Rectal smooth muscle tissue (tissue), 1 donor: ENCODE data around the gene PRKCE.

Source experiments
- H3K27ac ChIP-seq: one replicate; pipeline ENCODE4 v1.7.0; 2013; ENCODE audit warnings: low read depth, low read length, inconsistent platforms
- H3K27me3 ChIP-seq: one replicate; pipeline ENCODE4 v1.7.0; 2013; ENCODE audit warnings: low read length; ENCODE audit not compliant: control insufficient read depth, insufficient read depth
- H3K36me3 ChIP-seq: one replicate; pipeline ENCODE4 v1.7.0; 2013; ENCODE audit warnings: low read length; ENCODE audit not compliant: control insufficient read depth, insufficient read depth
- H3K4me1 ChIP-seq: one replicate; pipeline ENCODE4 v1.7.0; 2013; ENCODE audit warnings: low read length; ENCODE audit not compliant: control insufficient read depth, insufficient read depth
- H3K4me3 ChIP-seq: one replicate; pipeline ENCODE4 v1.7.0; 2013; ENCODE audit warnings: low read length
- H3K9ac ChIP-seq: one replicate; pipeline ENCODE4 v1.7.0; 2013; ENCODE audit warnings: low read length

PRKCE gene

DNA sequence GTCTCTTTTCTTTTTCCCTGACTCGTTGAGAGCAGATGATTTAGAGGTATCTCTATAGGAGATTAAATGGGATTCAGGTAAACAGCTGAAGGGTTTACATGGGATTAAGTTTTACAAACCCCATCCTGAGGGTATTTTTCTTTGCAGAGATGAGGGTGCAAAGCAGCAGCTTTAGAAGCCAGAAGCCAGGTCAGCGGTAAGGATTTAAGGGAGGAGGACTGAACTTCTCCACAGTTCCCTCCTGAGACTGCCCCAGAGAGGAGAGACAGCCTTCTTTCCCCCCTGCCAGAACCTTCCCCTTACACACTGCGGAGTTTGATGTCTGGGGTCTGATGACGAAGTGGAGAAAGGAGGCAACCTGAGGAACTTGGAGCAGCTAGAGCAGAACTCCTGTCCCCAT is 220.1 kb downstream of the PRKCE start:
- no peak overlapping the region for H3K9ac ChIP-seq
- no peak overlapping the region for H3K27ac ChIP-seq
- H3K36me3 ChIP-seq = no peaks in the 10 kb centered on the region
- H3K27me3 ChIP-seq = no peaks in the 10 kb centered on the region
- peaks cover 13% of the 10 kb centered on the region for H3K4me1 ChIP-seq
- no peak overlapping the region for H3K4me3 ChIP-seq

DNA sequence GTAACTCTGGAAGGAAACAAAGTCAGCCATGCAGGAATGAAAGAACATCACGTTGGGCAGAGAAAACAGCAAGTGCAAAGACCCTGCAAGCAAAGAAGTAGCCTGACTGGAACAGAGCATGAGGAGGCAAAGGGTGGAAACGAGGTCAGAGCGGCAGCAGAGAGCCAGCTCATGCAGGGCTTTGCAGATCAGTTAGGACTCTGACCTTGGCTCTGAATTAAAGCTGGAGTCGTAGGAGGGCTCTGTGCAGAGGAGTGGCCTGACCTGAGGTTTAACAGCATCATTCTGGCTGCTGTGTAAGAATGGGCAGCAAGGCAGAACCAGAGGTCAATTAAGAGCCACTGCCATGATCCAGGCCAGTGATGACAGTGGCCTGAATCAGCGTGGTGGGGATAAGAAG is 220.7 kb downstream of the PRKCE start:
- Histone ChIP-seq H3K4me1 (peaks cover 13% of the 10 kb centered on the region), H3K27ac (no peak overlapping the region), H3K9ac (no peak overlapping the region)

DNA sequence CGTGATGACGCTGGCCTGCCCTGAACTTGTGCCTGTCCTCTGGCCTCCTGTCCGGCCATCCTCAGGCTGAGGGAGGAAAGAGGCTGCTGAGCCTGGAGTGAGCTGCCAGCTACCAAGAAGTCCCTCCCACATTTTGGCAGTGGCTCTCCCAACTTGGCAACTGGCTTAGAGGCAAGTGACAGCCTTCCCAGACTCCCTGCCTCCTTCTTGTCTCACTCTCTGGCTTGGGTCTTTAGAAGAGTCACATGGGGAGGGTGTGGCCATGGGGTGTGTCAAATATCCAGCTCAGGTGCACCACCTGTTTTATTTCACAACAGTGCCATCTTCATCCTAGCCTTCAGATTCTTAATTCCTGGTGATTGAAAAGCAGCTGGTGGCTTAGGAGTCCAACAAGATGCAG is 222.9 kb downstream of the PRKCE start:
- Histone ChIP-seq H3K27me3 (no peaks in the 10 kb centered on the region), H3K9ac (no peak overlapping the region), H3K36me3 (no peaks in the 10 kb centered on the region), H3K4me1 (peaks cover 16% of the 10 kb centered on the region), H3K27ac (no peak overlapping the region), H3K4me3 (no peak overlapping the region)

More for the DNA sequence above, 220.7 kb downstream of the PRKCE start:
- H3K36me3 ChIP-seq = no peaks in the 10 kb centered on the region
- no peaks in the 10 kb centered on the region for H3K27me3 ChIP-seq
- no peak overlapping the region for H3K4me3 ChIP-seq

DNA sequence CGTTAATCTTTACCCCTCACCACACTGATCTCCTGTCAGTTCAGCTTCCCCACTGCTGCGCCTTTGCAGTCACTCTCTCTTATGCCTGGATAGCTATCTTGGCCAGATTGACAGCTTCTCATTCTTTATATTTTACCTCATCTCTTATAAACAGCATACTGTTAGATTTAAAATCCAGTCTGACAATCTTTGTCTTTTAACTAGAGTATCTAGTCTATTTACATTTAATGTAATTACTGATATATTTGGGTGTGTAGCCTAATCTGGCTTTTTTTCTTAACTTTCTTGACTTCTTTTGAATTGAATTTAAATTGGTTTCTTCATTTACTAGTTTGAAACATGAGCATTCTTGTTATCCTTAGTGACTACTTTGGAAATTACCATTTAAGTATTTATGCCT is 225.1 kb downstream of the PRKCE start:
- Histone ChIP-seq H3K27me3 (no peaks in the 10 kb centered on the region), H3K36me3 (no peaks in the 10 kb centered on the region), H3K4me1 (peaks cover 31% of the 10 kb centered on the region), H3K9ac (no peak overlapping the region), H3K4me3 (no peak overlapping the region), H3K27ac (no peak overlapping the region)

DNA sequence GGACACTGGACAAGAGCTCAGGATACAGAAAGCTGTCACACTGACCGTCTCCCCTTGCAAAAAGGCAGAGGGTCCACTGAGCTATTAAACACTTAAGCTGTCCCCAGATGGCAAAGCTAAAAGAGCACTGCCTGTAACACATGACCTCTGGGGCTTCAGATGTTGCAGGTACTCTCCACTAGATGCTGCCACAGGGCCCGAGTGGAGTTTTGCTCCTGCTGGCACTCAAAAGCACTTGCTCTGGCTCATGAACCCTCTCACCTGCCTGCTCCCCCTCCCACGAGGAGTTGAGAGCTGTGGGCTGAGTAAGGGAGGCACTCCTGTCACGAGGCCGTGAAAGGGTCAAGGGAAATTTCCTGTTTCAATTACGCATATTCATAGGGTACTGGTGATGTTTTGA is 227.9 kb downstream of the PRKCE start:
- Histone ChIP-seq H3K27ac (peak overlapping the region; percentile 41), H3K27me3 (no peaks in the 10 kb centered on the region), H3K4me1 (peaks cover 47% of the 10 kb centered on the region), H3K9ac (no peak overlapping the region), H3K36me3 (no peaks in the 10 kb centered on the region), H3K4me3 (no peak overlapping the region)

DNA sequence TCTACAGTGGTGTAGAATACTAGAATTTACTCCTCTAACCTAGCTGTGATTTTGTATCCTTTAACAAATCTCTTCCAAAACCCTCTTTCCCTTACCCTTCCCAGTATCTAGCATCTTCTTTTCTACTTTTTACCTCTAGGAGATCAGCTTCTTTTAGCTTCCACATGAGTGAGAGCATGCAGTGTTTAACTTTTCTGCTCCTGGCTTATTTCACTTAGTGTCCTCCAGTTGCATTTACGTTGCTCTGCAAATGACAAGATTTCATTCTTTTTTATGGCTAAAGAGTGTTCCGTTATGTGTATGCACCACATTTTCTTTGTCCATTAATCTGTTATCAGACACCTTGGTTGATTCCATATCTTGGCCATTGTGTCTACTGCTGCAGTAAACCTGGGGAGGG is 228.5 kb downstream of the PRKCE start:
- Histone ChIP-seq H3K27ac (peak overlapping the region; percentile 10), H3K9ac (no peak overlapping the region), H3K4me3 (no peak overlapping the region), H3K4me1 (peaks cover 48% of the 10 kb centered on the region), H3K36me3 (no peaks in the 10 kb centered on the region), H3K27me3 (no peaks in the 10 kb centered on the region)

DNA sequence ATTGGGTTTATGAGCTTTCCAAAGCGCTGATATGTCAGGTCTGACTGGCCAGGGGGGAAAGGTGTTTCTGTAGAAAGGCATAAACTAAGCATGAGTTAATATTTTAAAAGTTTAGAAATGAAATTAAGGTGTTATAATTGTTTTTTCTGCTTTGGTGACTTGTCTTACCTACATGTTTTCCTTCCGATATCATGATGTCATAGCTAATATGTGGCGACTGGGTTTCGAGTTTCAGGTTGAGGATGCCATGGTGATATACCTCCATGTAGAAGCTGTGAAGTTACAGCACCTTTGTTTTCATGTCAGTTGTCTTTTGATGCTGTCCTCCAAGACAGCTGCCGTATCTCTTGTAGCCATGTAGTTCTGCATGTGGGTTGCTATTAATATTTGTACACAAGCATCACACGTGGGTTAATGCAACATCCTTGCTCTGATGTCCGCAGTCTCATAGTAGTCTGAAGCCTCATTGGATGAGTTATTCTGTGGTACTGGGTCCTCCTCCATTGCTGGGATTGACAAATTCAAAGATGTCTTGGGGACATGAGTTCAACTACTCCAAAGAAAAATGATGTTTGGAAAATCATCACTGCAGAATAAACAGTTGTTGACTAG is 230.6 kb downstream of the PRKCE start:
- H3K4me1 ChIP-seq = peaks cover 68% of the 10 kb centered on the region
- no peaks in the 10 kb centered on the region for H3K36me3 ChIP-seq
- H3K27ac ChIP-seq = peak overlapping the region; percentile 82
- no peak overlapping the region for H3K4me3 ChIP-seq
- H3K9ac ChIP-seq = no peak overlapping the region
- H3K27me3 ChIP-seq = no peaks in the 10 kb centered on the region

DNA sequence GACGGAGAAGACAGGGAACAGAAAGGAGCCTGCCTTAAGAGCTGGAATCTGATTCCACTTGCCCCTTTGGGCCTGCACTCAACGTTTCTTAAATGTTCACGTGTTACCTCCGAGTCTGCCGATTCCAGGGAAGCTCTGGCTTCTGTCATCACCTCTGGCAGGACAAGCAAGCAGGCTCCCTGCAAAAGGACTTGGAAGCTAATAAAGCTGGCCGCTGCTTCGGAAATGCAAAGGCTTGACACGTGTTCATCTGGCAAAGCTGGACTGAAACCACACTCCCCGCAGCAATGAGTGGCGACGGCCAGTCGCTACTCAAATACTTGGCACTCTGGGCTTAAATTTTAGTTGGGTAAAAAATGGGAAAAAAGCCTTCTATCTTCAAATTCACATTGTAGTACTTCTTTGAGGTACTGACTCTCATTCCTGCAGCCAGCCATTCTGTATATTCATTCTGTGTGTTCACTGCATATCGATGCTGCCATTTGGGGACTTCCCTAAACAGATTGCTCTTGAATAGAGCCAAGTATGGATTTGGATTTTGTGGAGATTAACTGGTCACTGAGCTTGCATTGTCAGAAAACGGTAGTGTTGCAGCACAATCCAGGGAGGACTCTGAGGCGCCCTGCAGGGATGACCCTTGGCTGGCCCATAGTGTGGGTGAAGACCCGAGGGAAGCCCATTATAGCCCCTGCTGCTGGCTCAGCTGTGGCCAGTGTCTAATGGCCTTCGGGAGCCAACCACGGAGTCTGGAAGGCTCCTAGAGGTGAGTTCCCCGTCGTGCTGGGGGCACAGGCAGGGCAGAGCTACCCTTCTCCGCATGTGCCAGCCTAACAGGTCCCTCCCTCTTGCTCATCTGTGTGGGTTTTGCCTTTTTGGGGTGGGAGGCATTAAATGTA is 231.5 kb downstream of the PRKCE start:
- Histone ChIP-seq H3K9ac (no peak overlapping the region), H3K36me3 (no peaks in the 10 kb centered on the region), H3K27me3 (no peaks in the 10 kb centered on the region), H3K27ac (peak overlapping the region; percentile 82), H3K4me1 (peaks cover 75% of the 10 kb centered on the region), H3K4me3 (peak overlapping the region; percentile 12)

DNA sequence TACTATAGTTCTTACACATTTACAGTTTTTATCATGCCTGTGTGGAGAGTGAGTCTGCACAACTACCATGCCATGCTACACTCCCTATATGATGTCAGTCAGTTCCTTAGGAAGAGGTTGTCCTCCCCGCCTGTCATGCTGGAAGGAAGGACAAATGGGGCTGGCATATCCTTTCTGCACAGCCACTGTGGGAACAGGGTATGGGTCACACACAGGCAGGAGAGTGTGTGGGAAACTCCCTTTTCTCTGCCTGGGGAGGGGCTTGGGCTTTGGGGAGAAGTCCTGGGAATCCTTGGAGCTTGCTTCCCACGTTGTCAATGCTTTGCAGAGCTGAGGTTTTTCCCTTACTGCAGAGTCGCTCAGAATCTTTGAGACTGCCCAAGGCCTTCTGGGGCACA is 232.1 kb downstream of the PRKCE start:
- Histone ChIP-seq H3K4me3 (no peak overlapping the region), H3K27ac (peak overlapping the region; percentile 82), H3K9ac (no peak overlapping the region), H3K27me3 (no peaks in the 10 kb centered on the region), H3K36me3 (no peaks in the 10 kb centered on the region), H3K4me1 (peaks cover 79% of the 10 kb centered on the region)

DNA sequence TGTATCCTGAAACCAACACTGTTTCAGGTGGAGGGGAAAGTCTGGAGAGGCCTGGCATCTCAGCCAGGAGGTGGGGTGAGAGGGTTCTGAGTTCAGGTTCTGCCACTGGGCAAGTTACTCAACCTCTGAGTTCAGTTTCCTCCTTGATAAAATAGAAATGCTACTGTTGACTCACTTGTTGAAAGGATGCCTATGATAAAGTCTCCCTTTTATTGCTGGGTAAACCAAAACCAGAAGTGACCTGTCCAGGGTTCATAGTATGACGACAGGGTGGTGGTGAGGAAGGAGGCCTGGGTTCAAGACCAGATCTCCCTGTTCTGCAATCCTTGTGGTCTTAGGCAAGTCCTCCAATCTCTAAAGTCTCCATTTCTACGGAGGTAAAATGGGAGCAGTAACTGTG is 232.7 kb downstream of the PRKCE start:
- H3K4me1 ChIP-seq = peaks cover 84% of the 10 kb centered on the region
- H3K4me3 ChIP-seq = no peak overlapping the region
- H3K27ac ChIP-seq = peak overlapping the region; percentile 82
- no peaks in the 10 kb centered on the region for H3K27me3 ChIP-seq
- no peaks in the 10 kb centered on the region for H3K36me3 ChIP-seq
- no peak overlapping the region for H3K9ac ChIP-seq

DNA sequence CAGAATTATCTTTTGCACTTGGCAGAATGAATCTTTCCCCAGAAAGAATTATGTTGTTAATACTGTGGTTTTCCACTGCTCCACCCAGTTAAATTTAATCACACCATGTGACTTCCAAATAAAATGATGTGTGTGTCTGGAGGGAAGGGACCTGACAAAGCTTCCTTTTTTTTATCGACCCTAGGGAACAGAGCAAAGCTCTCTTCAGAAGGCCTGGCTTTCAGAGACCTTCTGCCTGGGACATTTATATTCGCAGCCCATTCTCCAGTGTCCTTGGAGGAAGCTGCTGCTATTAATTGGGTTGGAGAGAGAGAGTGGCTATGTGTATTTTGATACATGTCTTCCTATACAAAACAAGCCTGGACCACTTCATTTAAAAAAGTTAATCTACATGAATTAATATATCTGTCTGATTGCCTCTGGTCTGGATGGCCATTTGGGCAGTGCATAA is 233.7 kb downstream of the PRKCE start:
- H3K4me1 ChIP-seq = peaks cover 83% of the 10 kb centered on the region
- no peak overlapping the region for H3K9ac ChIP-seq
- no peak overlapping the region for H3K4me3 ChIP-seq
- no peaks in the 10 kb centered on the region for H3K27me3 ChIP-seq
- H3K27ac ChIP-seq = peak overlapping the region; percentile 59
- H3K36me3 ChIP-seq = no peaks in the 10 kb centered on the region

DNA sequence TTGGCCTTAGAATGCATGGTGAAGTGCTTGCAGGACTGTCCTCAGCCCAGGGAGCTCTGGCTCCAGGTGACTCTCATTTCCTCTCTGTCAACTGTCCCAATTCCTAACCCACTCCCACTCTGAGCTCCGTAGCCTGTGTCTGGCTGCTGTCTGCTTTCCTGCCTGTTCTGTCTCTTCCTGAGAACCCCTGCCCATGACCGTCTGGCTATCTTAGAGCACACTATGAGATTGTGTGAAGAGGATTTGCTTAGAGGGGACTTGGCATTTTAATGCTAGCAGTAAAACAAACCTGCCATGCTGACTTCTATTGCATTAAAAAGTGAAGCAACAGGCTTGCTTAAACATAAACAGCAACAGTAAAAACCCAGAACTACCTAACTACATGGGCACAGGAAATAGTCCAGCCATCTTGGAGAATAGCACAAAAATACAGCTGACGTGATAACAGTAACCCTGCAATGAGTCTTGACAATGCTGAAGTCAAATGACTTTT is 234.7 kb downstream of the PRKCE start:
- Histone ChIP-seq H3K27me3 (no peaks in the 10 kb centered on the region), H3K9ac (no peak overlapping the region), H3K27ac (peak overlapping the region; percentile 59), H3K4me1 (peaks cover 78% of the 10 kb centered on the region), H3K4me3 (no peak overlapping the region), H3K36me3 (no peaks in the 10 kb centered on the region)
